ENCODE results near the gene RING1. TPM values are rescaled to one million over a fixed set of nuclear protein-coding genes. Genes with fewer than 3 reads are reported as not detected.
A peak's percentile ranks its signal among the peaks of the same experiment; 100 is the strongest.

RING1 gene
- total RNA-seq, 1 donor from 2014 or later = 12.1 TPM

DNA sequence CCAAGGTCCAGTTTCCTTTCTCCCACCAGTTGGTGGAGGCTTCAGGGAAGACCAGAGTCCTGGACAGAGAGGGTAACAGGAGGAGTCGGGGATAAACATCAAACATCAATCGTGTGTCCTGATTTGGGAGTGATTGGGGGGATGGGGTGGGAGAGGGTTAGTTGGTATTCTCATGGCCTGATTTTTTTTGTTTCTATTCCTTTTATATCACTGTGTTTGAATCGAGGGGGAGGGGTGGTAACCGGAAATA lies 4.2 kb upstream of the RING1 start:
- Histone ChIP-seq H3K4me1 (peaks cover 43% of the 10 kb centered on the region), H3K9ac (no peak overlapping the region)
- peak overlapping the region; percentile 99 for H3K4me3 Mint-ChIP-seq

DNA sequence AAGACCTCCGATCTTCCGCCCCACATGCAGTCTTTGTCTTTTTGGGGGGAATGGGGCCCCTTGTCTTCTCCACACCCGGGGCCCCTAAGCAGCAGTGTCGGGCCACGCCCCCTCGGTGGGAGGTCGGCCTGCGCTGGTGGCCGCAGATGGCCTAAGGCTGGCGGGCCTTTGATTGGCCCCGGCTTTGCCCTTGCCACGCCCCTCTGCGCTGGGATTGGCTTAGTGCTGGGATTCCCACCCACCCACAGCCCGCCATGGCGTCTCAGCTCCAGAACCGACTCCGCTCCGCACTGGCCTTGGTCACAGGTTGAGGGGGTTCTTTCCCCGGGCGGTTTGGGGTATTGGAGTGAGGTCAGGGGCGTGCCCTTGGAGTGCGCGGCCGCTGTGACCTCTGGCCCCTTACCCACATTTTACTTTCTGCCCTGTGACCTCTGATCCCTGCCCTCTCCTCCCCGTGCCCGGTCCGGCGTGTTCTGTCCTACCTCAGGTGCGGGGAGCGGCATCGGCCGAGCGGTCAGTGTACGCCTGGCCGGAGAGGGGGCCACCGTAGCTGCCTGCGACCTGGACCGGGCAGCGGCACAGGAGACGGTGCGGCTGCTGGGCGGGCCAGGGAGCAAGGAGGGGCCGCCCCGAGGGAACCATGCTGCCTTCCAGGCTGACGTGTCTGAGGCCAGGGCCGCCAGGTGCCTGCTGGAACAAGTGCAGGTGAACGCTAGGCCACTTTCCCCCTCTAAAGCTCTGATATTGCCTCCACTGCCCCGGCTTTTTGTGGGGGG lies 3.7 kb upstream of the RING1 start, which contains the start of gene HSD17B8:
Gene HSD17B8 (plus strand): TSS at position 241 of the 776 bp plus-strand sequence. CDS start 14 bp downstream, at position 255.
- Histone ChIP-seq H3K4me2 (peak within 1 kb of the TSS; percentile 85), H2AFZ (replicated peaks) (no peak within 1 kb of the TSS), H3K27ac (no peak within 1 kb of the TSS), H4K20me1 (ENCODE audit: low read depth) (peaks cover 42% of the 10 kb centered on the region), H3K4me3 (peak within 1 kb of the TSS; percentile 70), H3K4me1 (peaks cover 43% of the 10 kb centered on the region), H3K9me3 (ENCODE audit: low read depth) (no peaks in the 10 kb centered on the region), H3K27me3 (peaks cover 8% of the 10 kb centered on the region), H3K9ac (no peak within 1 kb of the TSS), H3K79me2 (ENCODE audit: low read depth) (peaks cover 40% of the 10 kb centered on the region), H3K36me3 (no peaks in the 10 kb centered on the region), H3F3A (ENCODE audit: low read depth) (peaks cover 73% of the 10 kb centered on the region)
- TF ChIP-seq EZH2phosphoT487 (IDR thresholded peaks at IDR 0.05) (no peak), EZH2 (IDR thresholded peaks at IDR 0.05) (no peak)
- TF ChIP-seq, protein P1, sequence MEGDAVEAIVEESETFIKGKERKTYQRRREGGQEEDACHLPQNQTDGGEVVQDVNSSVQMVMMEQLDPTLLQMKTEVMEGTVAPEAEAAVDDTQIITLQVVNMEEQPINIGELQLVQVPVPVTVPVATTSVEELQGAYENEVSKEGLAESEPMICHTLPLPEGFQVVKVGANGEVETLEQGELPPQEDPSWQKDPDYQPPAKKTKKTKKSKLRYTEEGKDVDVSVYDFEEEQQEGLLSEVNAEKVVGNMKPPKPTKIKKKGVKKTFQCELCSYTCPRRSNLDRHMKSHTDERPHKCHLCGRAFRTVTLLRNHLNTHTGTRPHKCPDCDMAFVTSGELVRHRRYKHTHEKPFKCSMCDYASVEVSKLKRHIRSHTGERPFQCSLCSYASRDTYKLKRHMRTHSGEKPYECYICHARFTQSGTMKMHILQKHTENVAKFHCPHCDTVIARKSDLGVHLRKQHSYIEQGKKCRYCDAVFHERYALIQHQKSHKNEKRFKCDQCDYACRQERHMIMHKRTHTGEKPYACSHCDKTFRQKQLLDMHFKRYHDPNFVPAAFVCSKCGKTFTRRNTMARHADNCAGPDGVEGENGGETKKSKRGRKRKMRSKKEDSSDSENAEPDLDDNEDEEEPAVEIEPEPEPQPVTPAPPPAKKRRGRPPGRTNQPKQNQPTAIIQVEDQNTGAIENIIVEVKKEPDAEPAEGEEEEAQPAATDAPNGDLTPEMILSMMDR (IDR thresholded peaks at IDR 0.05) = no peak
- peak; percentile 98 for DNase-seq (ENCODE audit: low spot score)
- peak within 1 kb of the TSS; percentile 99 for H3K4me3 Mint-ChIP-seq
- H3K36me3 Mint-ChIP-seq = peaks cover 31% of the 10 kb centered on the region
- peaks cover 13% of the 10 kb centered on the region for H3K27me3 Mint-ChIP-seq (ENCODE audit: insufficient read depth, low read depth)
- H3K9me3 Mint-ChIP-seq = no peaks in the 10 kb centered on the region
- H3K4me1 Mint-ChIP-seq = peaks cover 61% of the 10 kb centered on the region
- peak within 1 kb of the TSS; percentile 100 for H3K27ac Mint-ChIP-seq

More for the DNA sequence above, 4.2 kb upstream of the RING1 start:
- peaks cover 72% of the 10 kb centered on the region for H3F3A ChIP-seq (ENCODE audit: low read depth)
- Mint-ChIP-seq H3K4me1 (peaks cover 61% of the 10 kb centered on the region), H3K36me3 (peaks cover 26% of the 10 kb centered on the region), H3K27me3 (ENCODE audit: insufficient read depth, low read depth) (peaks cover 9% of the 10 kb centered on the region), H3K9me3 (no peaks in the 10 kb centered on the region), H3K27ac (peak overlapping the region; percentile 97)
- H3K4me3 ChIP-seq = peak overlapping the region; percentile 70
- no peak for DNase-seq (ENCODE audit: low spot score)
- peaks cover 42% of the 10 kb centered on the region for H4K20me1 ChIP-seq (ENCODE audit: low read depth)
- peaks cover 8% of the 10 kb centered on the region for H3K27me3 ChIP-seq
- H3K36me3 ChIP-seq = no peaks in the 10 kb centered on the region
- H2AFZ ChIP-seq (replicated peaks) = no peak overlapping the region
- H3K79me2 ChIP-seq (ENCODE audit: low read depth) = peaks cover 40% of the 10 kb centered on the region
- H3K27ac ChIP-seq = no peak overlapping the region
- no peaks in the 10 kb centered on the region for H3K9me3 ChIP-seq (ENCODE audit: low read depth)
- H3K4me2 ChIP-seq = peak overlapping the region; percentile 85
- TF ChIP-seq EZH2phosphoT487 (IDR thresholded peaks at IDR 0.05) (no peak), EZH2 (IDR thresholded peaks at IDR 0.05) (no peak)
- TF ChIP-seq, protein P1 (IDR thresholded peaks at IDR 0.05) = no peak

DNA sequence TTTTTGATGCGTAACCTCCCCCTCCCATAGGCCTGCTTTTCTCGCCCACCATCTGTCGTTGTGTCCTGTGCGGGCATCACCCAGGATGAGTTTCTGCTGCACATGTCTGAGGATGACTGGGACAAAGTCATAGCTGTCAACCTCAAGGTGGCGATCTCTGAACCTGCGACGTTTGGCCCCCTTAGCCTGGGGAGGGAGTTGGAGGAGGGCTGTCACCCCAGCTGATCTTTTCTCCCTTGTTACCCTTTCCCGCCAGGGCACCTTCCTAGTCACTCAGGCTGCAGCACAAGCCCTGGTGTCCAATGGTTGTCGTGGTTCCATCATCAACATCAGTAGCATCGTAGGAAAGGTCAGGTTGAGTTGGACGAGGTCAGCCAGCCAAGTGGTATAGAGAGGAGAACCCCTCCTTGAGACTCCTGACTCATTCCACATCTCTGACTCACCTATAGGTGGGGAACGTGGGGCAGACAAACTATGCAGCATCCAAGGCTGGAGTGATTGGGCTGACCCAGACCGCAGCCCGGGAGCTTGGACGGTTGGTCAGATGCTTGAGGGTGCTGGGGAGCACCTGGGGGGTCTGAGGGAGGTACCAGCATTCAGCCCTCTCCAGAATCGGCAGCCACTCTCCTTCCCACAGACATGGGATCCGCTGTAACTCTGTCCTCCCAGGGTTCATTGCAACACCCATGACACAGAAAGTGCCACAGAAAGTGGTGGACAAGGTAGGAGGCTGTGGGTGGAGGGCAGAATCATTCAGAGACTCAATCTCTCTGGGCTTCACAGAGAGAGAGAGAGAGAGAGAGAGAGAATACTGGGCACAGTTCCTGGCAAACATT lies 2.9 kb upstream of the RING1 start:
- peak overlapping the region; percentile 85 for H3K4me2 ChIP-seq
- no peak overlapping the region for H2AFZ ChIP-seq (replicated peaks)
- Mint-ChIP-seq H3K27me3 (ENCODE audit: insufficient read depth, low read depth) (peaks cover 14% of the 10 kb centered on the region), H3K4me3 (peak overlapping the region; percentile 99), H3K27ac (peak overlapping the region; percentile 100), H3K36me3 (peaks cover 39% of the 10 kb centered on the region), H3K9me3 (no peaks in the 10 kb centered on the region), H3K4me1 (peaks cover 68% of the 10 kb centered on the region)
- no peaks in the 10 kb centered on the region for H3K9me3 ChIP-seq (ENCODE audit: low read depth)
- H3K36me3 ChIP-seq = no peaks in the 10 kb centered on the region
- H3K4me3 ChIP-seq = peak overlapping the region; percentile 70
- DNase-seq (ENCODE audit: low spot score) = peak; percentile 29
- H3K9ac ChIP-seq = no peak overlapping the region
- H3F3A ChIP-seq (ENCODE audit: low read depth) = peaks cover 67% of the 10 kb centered on the region
- H3K79me2 ChIP-seq (ENCODE audit: low read depth) = peaks cover 37% of the 10 kb centered on the region
- TF ChIP-seq EZH2phosphoT487 (IDR thresholded peaks at IDR 0.05) (no peak), EZH2 (IDR thresholded peaks at IDR 0.05) (no peak)
- TF ChIP-seq, protein P1 (IDR thresholded peaks at IDR 0.05) = no peak
- peaks cover 43% of the 10 kb centered on the region for H3K4me1 ChIP-seq
- no peak overlapping the region for H3K27ac ChIP-seq
- peaks cover 8% of the 10 kb centered on the region for H3K27me3 ChIP-seq
- H4K20me1 ChIP-seq (ENCODE audit: low read depth) = peaks cover 49% of the 10 kb centered on the region

Data from neural progenitor cell (in vitro differentiated cells).